ENCODE data around the gene OR7C2.

The OR7C2 gene

DNA sequence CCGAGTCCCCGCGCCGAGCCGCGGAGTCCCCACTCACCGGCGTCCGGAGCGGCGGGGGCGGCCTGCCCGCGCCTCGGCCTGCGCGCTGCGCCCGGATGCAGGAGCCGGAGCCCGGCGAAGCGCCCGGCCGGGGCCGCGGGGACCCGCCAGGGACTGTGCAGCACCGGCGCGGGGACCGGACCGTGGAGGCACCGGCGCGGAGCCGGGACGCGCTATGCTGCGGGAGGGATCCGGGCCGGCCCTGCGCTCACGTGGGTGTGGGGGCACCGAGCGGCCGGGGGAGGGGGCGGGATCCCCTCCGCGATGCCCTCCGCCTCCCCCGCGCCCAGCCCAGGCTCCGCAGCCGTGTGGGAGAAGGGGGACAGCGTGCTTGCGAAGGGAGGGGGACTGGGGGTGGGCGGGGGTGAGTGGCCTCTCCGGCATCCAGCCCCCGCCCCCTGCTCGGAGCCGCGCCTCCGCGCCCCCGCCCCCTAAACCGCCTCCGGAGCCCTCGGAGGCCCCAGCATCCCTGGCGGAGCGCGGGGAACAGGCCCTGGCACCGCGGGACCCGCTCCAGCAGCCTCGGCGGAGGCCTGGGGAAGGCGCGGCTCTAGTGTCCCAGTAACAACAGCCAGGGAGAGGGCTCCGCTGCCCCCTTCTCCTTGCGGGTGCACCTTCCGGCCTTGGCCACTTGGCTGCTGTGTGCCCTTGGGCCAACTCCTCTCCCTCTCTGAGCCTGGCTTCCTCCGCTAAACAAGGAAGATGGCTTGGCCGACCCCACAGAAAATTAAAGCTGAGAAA lies 38.4 kb downstream of the OR7C2 start, which contains the start of gene SLC1A6:
TSS of gene SLC1A6 (minus strand) at position 389 of the 780 bp plus-strand sequence. CDS start 6,954 bp downstream, outside the sequence.
- DNase-seq (ENCODE audit: low read depth, low spot score) = no peak

DNA sequence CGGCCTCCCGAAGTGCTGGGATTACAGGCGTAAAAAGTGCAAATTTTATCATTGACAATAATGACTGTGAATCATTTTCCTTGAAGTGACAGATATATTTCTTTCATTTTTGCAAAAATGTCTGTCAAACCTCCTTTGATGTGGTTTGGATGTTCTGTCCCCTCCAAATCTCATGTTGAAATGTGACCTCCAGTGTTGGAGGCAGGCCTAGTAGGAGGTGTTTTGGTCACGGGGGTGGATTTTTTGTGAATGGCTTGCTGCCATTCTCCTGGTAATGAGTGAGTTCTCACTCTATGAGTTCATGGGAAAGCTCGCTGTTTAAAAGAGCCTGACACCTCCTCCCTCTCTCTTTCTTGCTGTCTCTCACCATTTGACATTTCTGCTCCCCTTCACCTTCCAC lies 43.8 kb downstream of the OR7C2 start:
- DNase-seq (ENCODE audit: low read depth, low spot score) = no peak

Data from ELF-1 (cell line).